Upper lobe of left lung (tissue), 4 donors: ENCODE results near the gene DLST.

Experiments used
- CTCF ChIP-seq, 6 experiments: fragments of 450-650 bp in 4 of 6; fragments of 200-600 bp in 2 of 6; sonication (generic) in 2 of 6; IDR thresholded peaks; one replicate each; pipeline ENCODE4 v1.5.1; 2016 to 2019; ENCODE audit warnings: antibody characterized with exemption in 6 of 6
- EP300 ChIP-seq, 4 donors: sonication (generic); formaldehyde crosslinking; IDR thresholded peaks; one replicate each; pipeline ENCODE4 v1.5.1; 2017; ENCODE audit warnings: antibody characterized with exemption in 4 of 4, control low read depth in 2 of 4
- POLR2A ChIP-seq, 4 donors: fragments of 450-650 bp; IDR thresholded peaks; one replicate each; pipeline ENCODE4 v1.5.1; 2016 to 2017; ENCODE audit warnings: antibody characterized with exemption in 4 of 4, mild to moderate bottlenecking in 2 of 4
- POLR2AphosphoS5 ChIP-seq, 2 donors: sonication (generic); formaldehyde crosslinking; IDR thresholded peaks; one replicate each; pipeline ENCODE4 v1.5.1; 2017; ENCODE audit warnings: antibody characterized with exemption in 2 of 2

- TF ChIP-seq CTCF (IDR thresholded peaks at IDR 0.05) (no peak), POLR2A (IDR thresholded peaks at IDR 0.05) (no peak), POLR2AphosphoS5 (IDR thresholded peaks at IDR 0.05) (no peak), EP300 (IDR thresholded peaks at IDR 0.05) (no peak)
Observed at GRCh38 chr14:74848768-74849167, 32.9 kb upstream of the DLST start.
